WTC11 (cell line): ENCODE data around the gene SPTLC1. TPM values are rescaled to one million over a fixed set of nuclear protein-coding genes. Genes with fewer than 3 reads are reported as not detected.
"Not testable (repeated sequence)": the region's sequence is repeated elsewhere in the genome, so short reads cannot be mapped to it uniquely, and the experiment has no call there.

Experiments
- ATAC-seq: fragments of 200-7000 bp; cut with Tn5 transposase; 2 replicates; pipeline ENCODE4 v1.10.0; 2021; ENCODE audit warnings: mild to moderate bottlenecking, moderate library complexity
- CTCF ChIA-PET: fragments of 300-600 bp; sonication (Branson Sonifier 250); formaldehyde crosslinking; loops from one replicate; lab custom pipeline; 2021; ENCODE audit warnings: antibody characterized with exemption; lab: Charles Lee
- POLR2A ChIA-PET: fragments of 350-600 bp; sonication (Branson Sonifier 250); formaldehyde crosslinking; loops from one replicate; lab custom pipeline; 2021; ENCODE audit warnings: antibody characterized with exemption; lab: Charles Lee
- DNase-seq: peaks from one replicate; pipeline ENCODE4 v3.0.0; 2021; ENCODE audit warnings: low spot score
- H3K27ac Mint-ChIP-seq: 2 replicates; pipeline ENCODE4 v1.8.0; 2021; ENCODE audit warnings: mixed read lengths
- H3K27me3 Mint-ChIP-seq: 2 replicates; pipeline ENCODE4 v1.8.0; 2021; ENCODE audit warnings: low read depth, mild to moderate bottlenecking, moderate library complexity, mixed read lengths
- H3K36me3 Mint-ChIP-seq: 2 replicates; pipeline ENCODE4 v1.8.0; 2021; ENCODE audit warnings: mixed read lengths
- H3K4me1 Mint-ChIP-seq: 2 replicates; pipeline ENCODE4 v1.8.0; 2022; ENCODE audit warnings: mixed read lengths
- H3K4me3 Mint-ChIP-seq: 2 replicates; pipeline ENCODE4 v1.8.0; 2021; ENCODE audit warnings: mild to moderate bottlenecking, moderate library complexity, mixed read lengths
- H3K9me3 Mint-ChIP-seq: 2 replicates; pipeline ENCODE4 v1.8.0; 2021; ENCODE audit warnings: mixed read lengths
- ATF1 ChIP-seq: sonication (generic); formaldehyde crosslinking; IDR thresholded peaks from 2 replicates; pipeline ENCODE4 v1.8.1; 2023; ENCODE audit warnings: mild to moderate bottlenecking, moderate library complexity, missing genetic modification reagents
- CBFB ChIP-seq: sonication (generic); formaldehyde crosslinking; IDR thresholded peaks from 2 replicates; pipeline ENCODE4 v1.8.1; 2022; ENCODE audit warnings: mild to moderate bottlenecking, low read depth, missing genetic modification reagents
- CTCF ChIP-seq: fragments of 200-600 bp; IDR thresholded peaks from 2 replicates; pipeline ENCODE4 v1.8.0; 2022; ENCODE audit warnings: antibody characterized with exemption
- E2F4 ChIP-seq: sonication (generic); formaldehyde crosslinking; IDR thresholded peaks from 2 replicates; pipeline ENCODE4 v1.8.1; 2022; ENCODE audit warnings: low read depth, mild to moderate bottlenecking, moderate library complexity, missing genetic modification reagents, borderline replicate concordance
- EMX1 ChIP-seq: fragments of 250-450 bp; sonication (Bioruptor Pico); IDR thresholded peaks from 2 replicates; pipeline ENCODE4 v1.8.0; 2021; ENCODE audit warnings: mild to moderate bottlenecking
- FOXP1 ChIP-seq: sonication (generic); formaldehyde crosslinking; IDR thresholded peaks from 2 replicates; pipeline ENCODE4 v1.8.0; 2022; ENCODE audit warnings: missing genetic modification reagents, mild to moderate bottlenecking, moderate library complexity, borderline replicate concordance
- FOXP4 ChIP-seq: sonication (generic); formaldehyde crosslinking; IDR thresholded peaks from 2 replicates; pipeline ENCODE4 v1.8.0; 2022; ENCODE audit warnings: mild to moderate bottlenecking, missing genetic modification reagents
- JAZF1 ChIP-seq: fragments of 250-450 bp; sonication (Bioruptor Pico); IDR thresholded peaks from 2 replicates; pipeline ENCODE4 v1.9.0; 2021; ENCODE audit warnings: moderate library complexity, mild to moderate bottlenecking, inconsistent platforms
- RELA ChIP-seq: sonication (generic); formaldehyde crosslinking; IDR thresholded peaks from 2 replicates; pipeline ENCODE4 v1.8.1; 2022; ENCODE audit warnings: missing genetic modification reagents, mild to moderate bottlenecking, borderline replicate concordance
- TCF7 ChIP-seq: sonication (generic); formaldehyde crosslinking; IDR thresholded peaks from 2 replicates; pipeline ENCODE4 v1.8.0; 2022; ENCODE audit warnings: mild to moderate bottlenecking, low read depth, missing genetic modification reagents, moderate library complexity
- USF1 ChIP-seq: sonication (generic); formaldehyde crosslinking; IDR thresholded peaks from 2 replicates; pipeline ENCODE4 v1.8.0; 2022; ENCODE audit warnings: mild to moderate bottlenecking, missing genetic modification reagents
- ZNF138 ChIP-seq: sonication (generic); formaldehyde crosslinking; conservative IDR thresholded peaks from 2 replicates; pipeline ENCODE4 v1.8.1; 2022; ENCODE audit warnings: mild to moderate bottlenecking, moderate library complexity, missing genetic modification reagents
- ZNF232 ChIP-seq: sonication (generic); formaldehyde crosslinking; IDR thresholded peaks from 2 replicates; pipeline ENCODE4 v1.8.0; 2022; ENCODE audit warnings: mild to moderate bottlenecking, missing genetic modification reagents
- ZNF317 ChIP-seq: sonication (generic); formaldehyde crosslinking; IDR thresholded peaks from 2 replicates; pipeline ENCODE4 v1.8.1; 2023; ENCODE audit warnings: low read depth, mild to moderate bottlenecking, moderate library complexity, missing genetic modification reagents, borderline replicate concordance
- ZNF671 ChIP-seq: fragments of 250-450 bp; sonication (Bioruptor Pico); IDR thresholded peaks from 2 replicates; pipeline ENCODE4 v1.8.0; 2021; ENCODE audit warnings: mild to moderate bottlenecking
- total RNA-seq: library from RNA; stranded (reverse); gene quantifications from 3 replicates; pipeline ENCODE4 v1.2.3, GENCODE V29; 2021
- TF ChIP-seq, protein P1 (sequence below): sonication (generic); formaldehyde crosslinking; IDR thresholded peaks from 2 replicates; pipeline ENCODE4 v1.8.1; 2023; ENCODE audit warnings: mild to moderate bottlenecking, missing genetic modification reagents, borderline replicate concordance
- TF ChIP-seq, protein P2 (sequence below): sonication (generic); formaldehyde crosslinking; IDR thresholded peaks from 2 replicates; pipeline ENCODE4 v1.8.0; 2022; ENCODE audit warnings: mild to moderate bottlenecking, missing genetic modification reagents
- TF ChIP-seq, protein P3 (sequence below): fragments of 250-450 bp; sonication (Bioruptor Pico); IDR thresholded peaks from 2 replicates; pipeline ENCODE4 v1.8.0; 2021; ENCODE audit warnings: mild to moderate bottlenecking

The SPTLC1 gene
- total RNA-seq, 1 experiment from 2014 or later = 81.2 TPM

GRCh38 chr9:92003308-92004044 is 111.7 kb downstream of the SPTLC1 start (continued):
- TF ChIP-seq CBFB (CRISPR knock-in tag) = no peak
- TF ChIP-seq ZNF232 = no peak

DNA sequence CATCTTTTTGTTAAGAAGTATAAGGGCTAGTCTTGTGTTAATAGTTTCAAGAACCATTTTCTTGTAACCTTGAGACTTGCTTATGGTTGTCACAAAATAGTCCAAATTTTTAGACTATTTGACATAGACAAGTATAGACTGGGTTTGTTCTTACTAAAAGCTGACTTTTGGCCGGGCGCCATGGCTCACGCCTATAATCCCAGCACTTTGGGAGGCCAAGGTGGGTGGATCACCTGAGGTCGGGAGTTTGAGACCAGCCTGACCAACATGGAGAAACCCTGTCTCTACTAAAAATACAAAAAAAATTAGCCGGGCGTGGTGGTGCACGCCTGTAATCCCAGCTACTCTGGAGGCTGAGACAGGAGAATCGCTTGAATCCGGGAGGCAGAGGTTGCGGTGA is 113.3 kb downstream of the SPTLC1 start:
- H3K27me3 Mint-ChIP-seq, DNase-seq, ATAC-seq, H3K27ac Mint-ChIP-seq, H3K36me3 Mint-ChIP-seq, H3K4me1 Mint-ChIP-seq, H3K4me3 Mint-ChIP-seq: not testable (repeated sequence)
- CTCF ChIA-PET = interaction anchor here (1.5 to 2.1 kb wide), 3 partner anchors 9 to 47 kb away, joined by 3 to 8 read pairs (median 5); no protein-coding TSS in a partner anchor
- POLR2A ChIA-PET = interaction anchor here (1.2 kb wide), 1 partner anchor 215 kb away, joined by 3 read pairs; no protein-coding TSS in a partner anchor
- H3K9me3 Mint-ChIP-seq = peaks cover 15% of the 10 kb centered on the region

- ChIA-PET CTCF (interaction anchor here (1.5 to 2.1 kb wide), 3 partner anchors 22 to 51 kb away, joined by 3 to 8 read pairs (median 4); partner anchors contain the start of gene ROR2), POLR2A (no interaction called here)
- Mint-ChIP-seq H3K36me3 (no peaks in the 10 kb centered on the region), H3K27me3 (peaks cover 2% of the 10 kb centered on the region; the same call in 1 of the 2 replicates), H3K27ac (no peak overlapping the region), H3K4me3 (no peak overlapping the region), H3K9me3 (peaks cover 15% of the 10 kb centered on the region), H3K4me1 (peaks cover 3% of the 10 kb centered on the region; the same call in 1 of the 2 replicates)
- no peak for ATAC-seq
- TF ChIP-seq ZNF138 (CRISPR knock-in tag) (no peak), FOXP4 (CRISPR knock-in tag) (no peak), ATF1 (CRISPR knock-in tag) (no peak), ZNF671 (CRISPR knock-in tag) (no peak), FOXP1 (CRISPR knock-in tag) (no peak), RELA (no peak), USF1 (no peak), ZNF317 (CRISPR knock-in tag) (no peak), TCF7 (CRISPR knock-in tag) (no peak), JAZF1 (CRISPR knock-in tag) (no peak), EMX1 (no peak), CTCF (no peak), E2F4 (no peak)
- TF ChIP-seq, protein P1, sequence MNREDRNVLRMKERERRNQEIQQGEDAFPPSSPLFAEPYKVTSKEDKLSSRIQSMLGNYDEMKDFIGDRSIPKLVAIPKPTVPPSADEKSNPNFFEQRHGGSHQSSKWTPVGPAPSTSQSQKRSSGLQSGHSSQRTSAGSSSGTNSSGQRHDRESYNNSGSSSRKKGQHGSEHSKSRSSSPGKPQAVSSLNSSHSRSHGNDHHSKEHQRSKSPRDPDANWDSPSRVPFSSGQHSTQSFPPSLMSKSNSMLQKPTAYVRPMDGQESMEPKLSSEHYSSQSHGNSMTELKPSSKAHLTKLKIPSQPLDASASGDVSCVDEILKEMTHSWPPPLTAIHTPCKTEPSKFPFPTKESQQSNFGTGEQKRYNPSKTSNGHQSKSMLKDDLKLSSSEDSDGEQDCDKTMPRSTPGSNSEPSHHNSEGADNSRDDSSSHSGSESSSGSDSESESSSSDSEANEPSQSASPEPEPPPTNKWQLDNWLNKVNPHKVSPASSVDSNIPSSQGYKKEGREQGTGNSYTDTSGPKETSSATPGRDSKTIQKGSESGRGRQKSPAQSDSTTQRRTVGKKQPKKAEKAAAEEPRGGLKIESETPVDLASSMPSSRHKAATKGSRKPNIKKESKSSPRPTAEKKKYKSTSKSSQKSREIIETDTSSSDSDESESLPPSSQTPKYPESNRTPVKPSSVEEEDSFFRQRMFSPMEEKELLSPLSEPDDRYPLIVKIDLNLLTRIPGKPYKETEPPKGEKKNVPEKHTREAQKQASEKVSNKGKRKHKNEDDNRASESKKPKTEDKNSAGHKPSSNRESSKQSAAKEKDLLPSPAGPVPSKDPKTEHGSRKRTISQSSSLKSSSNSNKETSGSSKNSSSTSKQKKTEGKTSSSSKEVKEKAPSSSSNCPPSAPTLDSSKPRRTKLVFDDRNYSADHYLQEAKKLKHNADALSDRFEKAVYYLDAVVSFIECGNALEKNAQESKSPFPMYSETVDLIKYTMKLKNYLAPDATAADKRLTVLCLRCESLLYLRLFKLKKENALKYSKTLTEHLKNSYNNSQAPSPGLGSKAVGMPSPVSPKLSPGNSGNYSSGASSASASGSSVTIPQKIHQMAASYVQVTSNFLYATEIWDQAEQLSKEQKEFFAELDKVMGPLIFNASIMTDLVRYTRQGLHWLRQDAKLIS (CRISPR knock-in tag) = no peak
- TF ChIP-seq, protein P2, sequence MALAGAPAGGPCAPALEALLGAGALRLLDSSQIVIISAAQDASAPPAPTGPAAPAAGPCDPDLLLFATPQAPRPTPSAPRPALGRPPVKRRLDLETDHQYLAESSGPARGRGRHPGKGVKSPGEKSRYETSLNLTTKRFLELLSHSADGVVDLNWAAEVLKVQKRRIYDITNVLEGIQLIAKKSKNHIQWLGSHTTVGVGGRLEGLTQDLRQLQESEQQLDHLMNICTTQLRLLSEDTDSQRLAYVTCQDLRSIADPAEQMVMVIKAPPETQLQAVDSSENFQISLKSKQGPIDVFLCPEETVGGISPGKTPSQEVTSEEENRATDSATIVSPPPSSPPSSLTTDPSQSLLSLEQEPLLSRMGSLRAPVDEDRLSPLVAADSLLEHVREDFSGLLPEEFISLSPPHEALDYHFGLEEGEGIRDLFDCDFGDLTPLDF (CRISPR knock-in tag) = no peak
- TF ChIP-seq, protein P3, sequence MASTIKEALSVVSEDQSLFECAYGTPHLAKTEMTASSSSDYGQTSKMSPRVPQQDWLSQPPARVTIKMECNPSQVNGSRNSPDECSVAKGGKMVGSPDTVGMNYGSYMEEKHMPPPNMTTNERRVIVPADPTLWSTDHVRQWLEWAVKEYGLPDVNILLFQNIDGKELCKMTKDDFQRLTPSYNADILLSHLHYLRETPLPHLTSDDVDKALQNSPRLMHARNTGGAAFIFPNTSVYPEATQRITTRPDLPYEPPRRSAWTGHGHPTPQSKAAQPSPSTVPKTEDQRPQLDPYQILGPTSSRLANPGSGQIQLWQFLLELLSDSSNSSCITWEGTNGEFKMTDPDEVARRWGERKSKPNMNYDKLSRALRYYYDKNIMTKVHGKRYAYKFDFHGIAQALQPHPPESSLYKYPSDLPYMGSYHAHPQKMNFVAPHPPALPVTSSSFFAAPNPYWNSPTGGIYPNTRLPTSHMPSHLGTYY (CRISPR knock-in tag) = no peak
- no peak for DNase-seq
These were observed 114.0 kb downstream of the SPTLC1 start for GRCh38 chr9:92001244-92001643.
